HepG2 (cell line): ENCODE results near the gene RRBP1. TPM values are rescaled to one million over a fixed set of nuclear protein-coding genes. Genes with fewer than 3 reads are reported as not detected.
A peak's percentile ranks its signal among the peaks of the same experiment; 100 is the strongest.

ENCODE experiments used
- AGO2 ChIP-seq: fragments of 200-400 bp; formaldehyde crosslinking; optimal IDR thresholded peaks from 2 replicates; pipeline ENCODE3; 2017; ENCODE audit warnings: mild to moderate bottlenecking, low read depth, low read length, moderate library complexity
- ATF1 ChIP-seq: IDR thresholded peaks from 2 replicates; pipeline ENCODE4 v1.6.1; 2016; ENCODE audit warnings: mild to moderate bottlenecking, control low read depth
- KMT2A ChIP-seq: sonication (generic); formaldehyde crosslinking; IDR thresholded peaks from 2 replicates; pipeline ENCODE4 v1.4.0; 2020; ENCODE audit warnings: missing genetic modification reagents
- NAIF1 ChIP-seq: sonication (generic); formaldehyde crosslinking; IDR thresholded peaks from 2 replicates; pipeline ENCODE4 v1.5.0; 2020; ENCODE audit warnings: mild to moderate bottlenecking, missing genetic modification reagents, borderline replicate concordance
- NR3C1 ChIP-seq: sonication (generic); formaldehyde crosslinking; IDR thresholded peaks from 2 replicates; pipeline ENCODE4 v1.4.0; 2020; ENCODE audit warnings: missing genetic modification reagents
- POLR2A ChIP-seq, 2 experiments: IDR thresholded peaks; 2 replicates each; pipeline ENCODE4 v1.6.1; 2011; ENCODE audit warnings: low read depth in 2 of 2, low read length in 2 of 2, mild to moderate bottlenecking in 1 of 2, moderate library complexity in 1 of 2; ENCODE audit not compliant: insufficient read depth in 1 of 2
- RBM22 ChIP-seq: fragments of 200-400 bp; formaldehyde crosslinking; optimal IDR thresholded peaks from 2 replicates; pipeline ENCODE3; 2017; ENCODE audit warnings: mild to moderate bottlenecking, low read length, moderate library complexity
- SMAD3 ChIP-seq: sonication (generic); formaldehyde crosslinking; IDR thresholded peaks from 2 replicates; pipeline ENCODE4 v1.4.0; 2020; ENCODE audit warnings: missing genetic modification reagents
- TAF15 ChIP-seq: fragments of 200-400 bp; formaldehyde crosslinking; IDR thresholded peaks from one replicate; pipeline ENCODE4 v1.6.1; 2018; ENCODE audit warnings: mild to moderate bottlenecking, low read depth, low read length; ENCODE audit not compliant: poor library complexity, severe bottlenecking
- TCF12 ChIP-seq, 2 experiments: fragments of 450-650 bp in 1 of 2; sonication (generic) in 1 of 2; formaldehyde crosslinking in 1 of 2; IDR thresholded peaks; 2 replicates each; pipeline versions ENCODE4 v1.6.1 to v1.8.0; 2017 to 2022; ENCODE audit warnings: antibody characterized with exemption in 1 of 2, mild to moderate bottlenecking in 1 of 2, missing genetic modification reagents in 1 of 2, moderate library complexity in 1 of 2
- ZBTB1 ChIP-seq: sonication (generic); formaldehyde crosslinking; IDR thresholded peaks from 2 replicates; pipeline ENCODE4 v1.4.0; 2020; ENCODE audit warnings: missing genetic modification reagents, borderline replicate concordance
- ZFP62 ChIP-seq: sonication (generic); formaldehyde crosslinking; IDR thresholded peaks from 2 replicates; pipeline ENCODE4 v1.4.0; 2020; ENCODE audit warnings: missing genetic modification reagents
- ZNF10 ChIP-seq: sonication (generic); formaldehyde crosslinking; IDR thresholded peaks from 2 replicates; pipeline ENCODE4 v1.4.0; 2020; ENCODE audit warnings: mild to moderate bottlenecking, low read depth, missing genetic modification reagents, borderline replicate concordance
- ZNF20 ChIP-seq: sonication (generic); formaldehyde crosslinking; IDR thresholded peaks from 2 replicates; pipeline ENCODE4 v1.4.0; 2020; ENCODE audit warnings: mild to moderate bottlenecking, moderate library complexity, missing genetic modification reagents
- ZNF792 ChIP-seq: IDR thresholded peaks from 2 replicates; pipeline ENCODE4 v1.6.1; 2016
- ZNF83 ChIP-seq: sonication (generic); formaldehyde crosslinking; IDR thresholded peaks from 2 replicates; pipeline ENCODE4 v1.4.0; 2020; ENCODE audit warnings: missing genetic modification reagents, mild to moderate bottlenecking, borderline replicate concordance
- ZNF883 ChIP-seq: sonication (generic); formaldehyde crosslinking; IDR thresholded peaks from 2 replicates; pipeline ENCODE4 v1.5.1; 2020; ENCODE audit warnings: mild to moderate bottlenecking, missing genetic modification reagents; ENCODE audit errors: not compliant biosample characterization
- polyA plus RNA-seq, 8 experiments: library from polyadenylated mRNA; depleted of rRNA in 3 of 8; stranded (reverse) in 7 of 8; unstranded in 1 of 8; fragments of >200 nt; fragmentation: Illumina TruSeq in 4 of 8; extraction: Trizol in 4 of 8; gene quantifications; 2 replicates each; pipeline versions ENCODE4 v1.2.1 to v1.2.3, GENCODE V29; 2011 to 2016; ENCODE audit warnings: low read depth in 4 of 8, missing spikeins in 1 of 8, mixed read lengths in 1 of 8; ENCODE audit not compliant: insufficient read depth in 1 of 8
- total RNA-seq, 5 experiments: library from RNA; depleted of rRNA; stranded (reverse); fragments of >200 nt; fragmentation: Illumina TruSeq; extraction: Trizol; gene quantifications; 2 replicates each; pipeline ENCODE4 v1.2.3, GENCODE V29; 2016; ENCODE audit warnings: low read depth in 1 of 5
- TF ChIP-seq, protein P1 (sequence below): sonication (generic); formaldehyde crosslinking; IDR thresholded peaks from 2 replicates; pipeline ENCODE4 v1.5.1; 2020; ENCODE audit warnings: mild to moderate bottlenecking, missing genetic modification reagents, moderate library complexity
- TF ChIP-seq, protein P2 (sequence below): IDR thresholded peaks from 2 replicates; pipeline ENCODE4 v1.6.1; 2016
- TF ChIP-seq, protein P3 (sequence below): sonication (generic); formaldehyde crosslinking; conservative IDR thresholded peaks from 2 replicates; pipeline ENCODE4 v1.5.0; 2020; ENCODE audit warnings: missing genetic modification reagents
- TF ChIP-seq, protein P4 (sequence below): sonication (generic); formaldehyde crosslinking; IDR thresholded peaks from 2 replicates; pipeline ENCODE4 v1.8.0; 2022; ENCODE audit warnings: missing genetic modification reagents, mild to moderate bottlenecking, borderline replicate concordance

The RRBP1 gene
- total and polyA plus RNA-seq, 2 of the 13 experiments (the other 11 are each of a cell fraction or from before 2014, with no cell fraction given), result 150 to 222 TPM

DNA sequence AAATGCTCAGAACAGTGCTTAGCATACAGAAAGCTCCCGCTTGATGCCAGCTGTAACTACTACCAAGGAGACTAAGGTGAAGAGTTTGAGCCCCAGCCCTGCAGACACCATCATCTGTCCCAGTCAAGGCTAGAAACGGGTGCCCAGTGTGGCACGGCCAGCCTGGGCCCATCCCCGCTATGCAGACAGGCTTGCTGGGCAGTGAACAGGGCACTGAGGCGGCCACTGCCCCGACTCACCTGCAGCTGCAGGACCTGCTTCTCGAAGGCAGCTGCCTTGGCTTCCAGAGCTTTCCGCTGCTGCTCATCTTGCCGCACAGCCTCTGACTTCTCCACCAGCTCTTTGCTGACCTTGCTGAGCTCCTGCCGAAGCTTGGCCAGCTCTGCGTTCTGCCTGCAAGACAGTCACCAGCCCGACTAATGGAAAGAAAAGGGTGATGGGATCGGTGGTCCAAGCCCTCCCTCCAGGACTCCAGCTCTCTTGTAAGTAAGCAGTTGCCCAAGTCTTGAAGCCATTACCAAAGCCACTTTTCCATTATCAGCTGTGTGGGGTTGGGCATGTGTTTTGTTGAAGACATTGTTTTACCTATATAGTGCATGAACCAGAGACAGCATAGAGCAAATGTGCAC lies 48.7 kb downstream of the RRBP1 start (continued):
- TF ChIP-seq, protein P1, sequence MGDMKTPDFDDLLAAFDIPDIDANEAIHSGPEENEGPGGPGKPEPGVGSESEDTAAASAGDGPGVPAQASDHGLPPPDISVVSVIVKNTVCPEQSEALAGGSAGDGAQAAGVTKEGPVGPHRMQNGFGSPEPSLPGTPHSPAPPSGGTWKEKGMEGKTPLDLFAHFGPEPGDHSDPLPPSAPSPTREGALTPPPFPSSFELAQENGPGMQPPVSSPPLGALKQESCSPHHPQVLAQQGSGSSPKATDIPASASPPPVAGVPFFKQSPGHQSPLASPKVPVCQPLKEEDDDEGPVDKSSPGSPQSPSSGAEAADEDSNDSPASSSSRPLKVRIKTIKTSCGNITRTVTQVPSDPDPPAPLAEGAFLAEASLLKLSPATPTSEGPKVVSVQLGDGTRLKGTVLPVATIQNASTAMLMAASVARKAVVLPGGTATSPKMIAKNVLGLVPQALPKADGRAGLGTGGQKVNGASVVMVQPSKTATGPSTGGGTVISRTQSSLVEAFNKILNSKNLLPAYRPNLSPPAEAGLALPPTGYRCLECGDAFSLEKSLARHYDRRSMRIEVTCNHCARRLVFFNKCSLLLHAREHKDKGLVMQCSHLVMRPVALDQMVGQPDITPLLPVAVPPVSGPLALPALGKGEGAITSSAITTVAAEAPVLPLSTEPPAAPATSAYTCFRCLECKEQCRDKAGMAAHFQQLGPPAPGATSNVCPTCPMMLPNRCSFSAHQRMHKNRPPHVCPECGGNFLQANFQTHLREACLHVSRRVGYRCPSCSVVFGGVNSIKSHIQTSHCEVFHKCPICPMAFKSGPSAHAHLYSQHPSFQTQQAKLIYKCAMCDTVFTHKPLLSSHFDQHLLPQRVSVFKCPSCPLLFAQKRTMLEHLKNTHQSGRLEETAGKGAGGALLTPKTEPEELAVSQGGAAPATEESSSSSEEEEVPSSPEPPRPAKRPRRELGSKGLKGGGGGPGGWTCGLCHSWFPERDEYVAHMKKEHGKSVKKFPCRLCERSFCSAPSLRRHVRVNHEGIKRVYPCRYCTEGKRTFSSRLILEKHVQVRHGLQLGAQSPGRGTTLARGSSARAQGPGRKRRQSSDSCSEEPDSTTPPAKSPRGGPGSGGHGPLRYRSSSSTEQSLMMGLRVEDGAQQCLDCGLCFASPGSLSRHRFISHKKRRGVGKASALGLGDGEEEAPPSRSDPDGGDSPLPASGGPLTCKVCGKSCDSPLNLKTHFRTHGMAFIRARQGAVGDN (CRISPR knock-in tag), result 0 out of 2 replicates have a peak, but pooled peaks have one; percentile 19
- TF ChIP-seq SMAD3 (CRISPR knock-in tag) (no peak), ZNF792 (no peak), ZNF883 (CRISPR knock-in tag) (no peak), KMT2A (no peak), ZNF83 (CRISPR knock-in tag) (peak; percentile 2; the same call in 1 of the 2 replicates), ATF1 (CRISPR knock-in tag) (no peak), NR3C1 (CRISPR knock-in tag) (no peak), ZNF20 (no peak), ZFP62 (0 out of 2 replicates have a peak, but pooled peaks have one; percentile 69), ZNF10 (CRISPR knock-in tag) (no peak), TAF15 (no peak), TCF12 (IDR thresholded peaks at IDR 0.05) (no peak), TCF12 (CRISPR knock-in tag; IDR thresholded peaks at IDR 0.05) (no peak), ZBTB1 (CRISPR knock-in tag) (no peak), NAIF1 (CRISPR knock-in tag) (no peak), POLR2A (IDR thresholded peaks at IDR 0.05; ENCODE audit: insufficient read depth in 1 of 2, low read depth in 2 of 2, low read length in 2 of 2) (peak in 1 of 2 experiments; percentile 38; a peak in 1 of 4 replicates), AGO2 (peak; percentile 62), RBM22 (peak; percentile 90)
- TF ChIP-seq, protein P2, sequence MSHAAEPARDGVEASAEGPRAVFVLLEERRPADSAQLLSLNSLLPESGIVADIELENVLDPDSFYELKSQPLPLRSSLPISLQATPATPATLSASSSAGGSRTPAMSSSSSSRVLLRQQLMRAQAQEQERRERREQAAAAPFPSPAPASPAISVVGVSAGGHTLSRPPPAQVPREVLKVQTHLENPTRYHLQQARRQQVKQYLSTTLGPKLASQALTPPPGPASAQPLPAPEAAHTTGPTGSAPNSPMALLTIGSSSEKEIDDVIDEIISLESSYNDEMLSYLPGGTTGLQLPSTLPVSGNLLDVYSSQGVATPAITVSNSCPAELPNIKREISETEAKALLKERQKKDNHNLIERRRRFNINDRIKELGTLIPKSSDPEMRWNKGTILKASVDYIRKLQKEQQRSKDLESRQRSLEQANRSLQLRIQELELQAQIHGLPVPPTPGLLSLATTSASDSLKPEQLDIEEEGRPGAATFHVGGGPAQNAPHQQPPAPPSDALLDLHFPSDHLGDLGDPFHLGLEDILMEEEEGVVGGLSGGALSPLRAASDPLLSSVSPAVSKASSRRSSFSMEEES (CRISPR knock-in tag), result no peak
- TF ChIP-seq, protein P3, sequence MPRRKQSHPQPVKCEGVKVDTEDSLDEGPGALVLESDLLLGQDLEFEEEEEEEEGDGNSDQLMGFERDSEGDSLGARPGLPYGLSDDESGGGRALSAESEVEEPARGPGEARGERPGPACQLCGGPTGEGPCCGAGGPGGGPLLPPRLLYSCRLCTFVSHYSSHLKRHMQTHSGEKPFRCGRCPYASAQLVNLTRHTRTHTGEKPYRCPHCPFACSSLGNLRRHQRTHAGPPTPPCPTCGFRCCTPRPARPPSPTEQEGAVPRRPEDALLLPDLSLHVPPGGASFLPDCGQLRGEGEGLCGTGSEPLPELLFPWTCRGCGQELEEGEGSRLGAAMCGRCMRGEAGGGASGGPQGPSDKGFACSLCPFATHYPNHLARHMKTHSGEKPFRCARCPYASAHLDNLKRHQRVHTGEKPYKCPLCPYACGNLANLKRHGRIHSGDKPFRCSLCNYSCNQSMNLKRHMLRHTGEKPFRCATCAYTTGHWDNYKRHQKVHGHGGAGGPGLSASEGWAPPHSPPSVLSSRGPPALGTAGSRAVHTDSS, result no peak
- TF ChIP-seq, protein P4, sequence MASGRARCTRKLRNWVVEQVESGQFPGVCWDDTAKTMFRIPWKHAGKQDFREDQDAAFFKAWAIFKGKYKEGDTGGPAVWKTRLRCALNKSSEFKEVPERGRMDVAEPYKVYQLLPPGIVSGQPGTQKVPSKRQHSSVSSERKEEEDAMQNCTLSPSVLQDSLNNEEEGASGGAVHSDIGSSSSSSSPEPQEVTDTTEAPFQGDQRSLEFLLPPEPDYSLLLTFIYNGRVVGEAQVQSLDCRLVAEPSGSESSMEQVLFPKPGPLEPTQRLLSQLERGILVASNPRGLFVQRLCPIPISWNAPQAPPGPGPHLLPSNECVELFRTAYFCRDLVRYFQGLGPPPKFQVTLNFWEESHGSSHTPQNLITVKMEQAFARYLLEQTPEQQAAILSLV (CRISPR knock-in tag), result 0 out of 2 replicates have a peak, but pooled peaks have one; percentile 26
